IMR-90 (cell line): ENCODE measurements around the gene TMEM74B. TPM values are rescaled to one million over a fixed set of nuclear protein-coding genes. Genes with fewer than 3 reads are reported as not detected.

ENCODE experiments used
- ATAC-seq: fragments of 200-7000 bp; cut with Tn5 transposase; 2 replicates; pipeline ENCODE4 v1.9.1; 2020; ENCODE audit warnings: low read depth, mild to moderate bottlenecking, moderate library complexity
- BruUV-seq: library from RNA; stranded (reverse); fragments of 400-500 nt; replicated peaks from 2 replicates; lab custom pipeline; 2021; lab: Mats Ljungman, UMichigan
- CTCF ChIA-PET: fragments of 300-600 bp; formaldehyde crosslinking; extraction: SDS; loops from one replicate; lab custom pipeline; 2021; ENCODE audit warnings: antibody characterized with exemption; lab: Yijun Ruan, JAX
- POLR2A ChIA-PET: fragments of 300-600 bp; sonication (Branson Sonifier 250); formaldehyde crosslinking; loops from one replicate; lab custom pipeline; 2022; ENCODE audit warnings: antibody characterized with exemption; ENCODE audit not compliant: unreplicated experiment; lab: Charles Lee
- DNase-seq: peaks from one replicate; pipeline ENCODE4 v3.0.0; 2013
- H2AFZ ChIP-seq: replicated peaks from 2 replicates; pipeline ENCODE3; 2013; ENCODE audit warnings: low read length, mild to moderate bottlenecking; ENCODE audit not compliant: poor library complexity
- H2AK5ac ChIP-seq: 2 replicates; pipeline ENCODE4 v1.6.1; 2013; ENCODE audit warnings: low read depth, low read length, inconsistent platforms
- H2AK9ac ChIP-seq: replicated peaks from 2 replicates; pipeline ENCODE3; 2013; ENCODE audit warnings: mild to moderate bottlenecking, low read depth, low read length, moderate library complexity; ENCODE audit not compliant: poor library complexity
- H2BK120ac ChIP-seq: 2 replicates; pipeline ENCODE4 v1.6.1; 2013; ENCODE audit warnings: low read depth, low read length, inconsistent platforms
- H2BK15ac ChIP-seq: 3 replicates; pipeline ENCODE4 v1.6.1; 2013; ENCODE audit warnings: low read depth, low read length, inconsistent platforms
- H2BK20ac ChIP-seq: 2 replicates; pipeline ENCODE4 v1.6.1; 2013; ENCODE audit warnings: low read depth, mild to moderate bottlenecking, inconsistent platforms, low read length, moderate library complexity
- H2BK5ac ChIP-seq: 2 replicates; pipeline ENCODE4 v1.6.1; 2013; ENCODE audit warnings: mild to moderate bottlenecking, low read depth, low read length, inconsistent platforms; ENCODE audit not compliant: poor library complexity, severe bottlenecking
- H3K14ac ChIP-seq: replicated peaks from 2 replicates; pipeline ENCODE4 v1.6.1; 2013; ENCODE audit warnings: low read depth, low read length, inconsistent platforms
- H3K18ac ChIP-seq: 2 replicates; pipeline ENCODE4 v1.6.1; 2013; ENCODE audit warnings: low read depth, low read length, control low read depth
- H3K23ac ChIP-seq: 2 replicates; pipeline ENCODE4 v1.6.1; 2013; ENCODE audit warnings: low read depth, low read length, inconsistent platforms
- H3K27ac ChIP-seq: 2 replicates; pipeline ENCODE4 v1.5.1; 2013; ENCODE audit warnings: mild to moderate bottlenecking, control low read depth, low read length; ENCODE audit not compliant: insufficient read depth
- H3K27me3 ChIP-seq: 2 replicates; pipeline ENCODE4 v1.6.1; 2013; ENCODE audit warnings: low read length; ENCODE audit not compliant: control insufficient read depth, insufficient read depth
- H3K36me3 ChIP-seq: 2 replicates; pipeline ENCODE4 v1.6.1; 2013; ENCODE audit warnings: low read length, mixed read lengths; ENCODE audit not compliant: control insufficient read depth, insufficient read depth
- H3K4ac ChIP-seq: 2 replicates; pipeline ENCODE4 v1.6.1; 2013; ENCODE audit warnings: low read depth, low read length, inconsistent platforms
- H3K4me1 ChIP-seq: 2 replicates; pipeline ENCODE4 v1.6.1; 2013; ENCODE audit warnings: low read length, mixed read lengths; ENCODE audit not compliant: control insufficient read depth, insufficient read depth
- H3K4me2 ChIP-seq: 2 replicates; pipeline ENCODE4 v1.6.1; 2013; ENCODE audit warnings: low read depth, mild to moderate bottlenecking, control low read depth, low read length, moderate library complexity
- H3K4me3 ChIP-seq: 2 replicates; pipeline ENCODE4 v1.5.1; 2013; ENCODE audit warnings: low read depth, mild to moderate bottlenecking, control low read depth, low read length, moderate library complexity; ENCODE audit not compliant: insufficient read depth
- H3K56ac ChIP-seq: 2 replicates; pipeline ENCODE4 v1.6.1; 2013; ENCODE audit warnings: low read length, inconsistent platforms; ENCODE audit not compliant: insufficient read depth; ENCODE audit errors: extremely low read depth
- H3K79me1 ChIP-seq, 2 experiments: 2 replicates each; pipeline ENCODE4 v1.6.1; 2013; ENCODE audit warnings: low read length in 2 of 2, inconsistent platforms in 1 of 2, low read depth in 1 of 2
- H3K9ac ChIP-seq: 2 replicates; pipeline ENCODE4 v1.6.1; 2013; ENCODE audit warnings: low read depth, low read length, control low read depth
- H3K9me1 ChIP-seq: 2 replicates; pipeline ENCODE4 v1.6.1; 2013; ENCODE audit warnings: low read length, inconsistent platforms; ENCODE audit not compliant: insufficient read depth
- H3K9me3 ChIP-seq: 2 replicates; pipeline ENCODE4 v1.6.1; 2013; ENCODE audit warnings: low read length; ENCODE audit not compliant: control insufficient read depth, insufficient read depth
- H4K20me1 ChIP-seq: 2 replicates; pipeline ENCODE4 v1.6.1; 2013; ENCODE audit warnings: low read length, inconsistent platforms; ENCODE audit not compliant: insufficient read depth
- H4K5ac ChIP-seq: 2 replicates; pipeline ENCODE4 v1.6.1; 2013; ENCODE audit warnings: mild to moderate bottlenecking, low read depth, low read length, control low read depth
- H4K8ac ChIP-seq, 2 experiments: 2 replicates each; pipeline ENCODE4 v1.6.1; 2013; ENCODE audit warnings: low read depth in 2 of 2, low read length in 2 of 2, control low read depth in 1 of 2, inconsistent platforms in 1 of 2
- H4K91ac ChIP-seq: 2 replicates; pipeline ENCODE4 v1.6.1; 2013; ENCODE audit warnings: low read depth, low read length, inconsistent platforms; ENCODE audit not compliant: insufficient read depth
- FOS ChIP-seq: fragments of 150-350 bp; IDR thresholded peaks from 2 replicates; pipeline ENCODE4 v1.6.1; 2016; ENCODE audit warnings: low read depth, low read length
- MAZ ChIP-seq: IDR thresholded peaks from 2 replicates; pipeline ENCODE4 v1.6.1; 2012; ENCODE audit warnings: low read depth, mild to moderate bottlenecking, low read length, improper control_type of control experiment, moderate library complexity, borderline replicate concordance
- MXI1 ChIP-seq: IDR thresholded peaks from 2 replicates; pipeline ENCODE4 v1.6.1; 2012; ENCODE audit warnings: low read depth, mild to moderate bottlenecking, low read length, moderate library complexity, borderline replicate concordance
- NFE2L2 ChIP-seq: fragments of 150-350 bp; IDR thresholded peaks from 2 replicates; pipeline ENCODE4 v1.6.1; 2016; ENCODE audit warnings: low read depth, mild to moderate bottlenecking, low read length
- RCOR1 ChIP-seq: IDR thresholded peaks from 2 replicates; pipeline ENCODE4 v1.6.1; 2012; ENCODE audit warnings: mild to moderate bottlenecking, low read length, improper control_type of control experiment; ENCODE audit not compliant: insufficient replicate concordance
- RFX5 ChIP-seq: IDR thresholded peaks from 2 replicates; pipeline ENCODE4 v1.8.0; 2012; ENCODE audit warnings: low read depth, mild to moderate bottlenecking, low read length, moderate library complexity
- WGBS, 2 experiments: methylation state at CpG; one replicate each; pipeline versions ENCODE4 v1.1.5 to v1.1.7; 2013; ENCODE audit warnings: missing lambda C conversion rate in 2 of 2; ENCODE audit not compliant: insufficient read length in 1 of 2; ENCODE audit errors: extremely low coverage in 2 of 2; 5-methylcytosine and 5-hydroxymethylcytosine counted together
- dilution Hi-C: fragments of 300-500 bp; cut with HindIII; formaldehyde crosslinking; loops from one replicate; pipeline ENCODE4 v1.14.3; 2018; ENCODE audit warnings: low sequenced_read_pairs; ENCODE audit not compliant: unreplicated experiment
- in situ Hi-C: fragments of 300-500 bp; cut with MboI; formaldehyde crosslinking; loops from 3 replicates; pipeline ENCODE4 v1.14.3; 2019; ENCODE audit warnings: low sequenced_read_pairs, inconsistent platforms, mixed read lengths
- intact Hi-C: fragments of 100-400 bp; cut with micrococcal nuclease; formaldehyde crosslinking; loops from 2 replicates; pipeline ENCODE4 v1.10.0; 2022
- polyA plus RNA-seq, 3 experiments: library from polyadenylated mRNA; depleted of rRNA; stranded (reverse); fragments of >200 nt; gene quantifications; 2 replicates each; pipeline ENCODE4 v1.2.3, GENCODE V29; 2012; ENCODE audit warnings: low replicate concordance in 1 of 3
- total RNA-seq: library from RNA; depleted of rRNA; stranded (reverse); fragments of >200 nt; gene quantifications from 2 replicates; pipeline ENCODE4 v1.2.3, GENCODE V29; 2012

Gene TMEM74B
- total and polyA plus RNA-seq, 2 of the 4 experiments (the other 2 are of a cell fraction): 0.03 TPM; not detected in 1

- in situ Hi-C loops (no loop called here), intact Hi-C loops (no loop called here), dilution Hi-C loops (no loop called here)
- no peaks in the 10 kb centered on the region; the same call in 1 of the 2 replicates for H4K20me1 ChIP-seq
- peaks cover 50% of the 10 kb centered on the region for H3K27me3 ChIP-seq
- peaks cover 3% of the 10 kb centered on the region; the same call in 1 of the 2 replicates for H3K9me1 ChIP-seq
- ChIA-PET CTCF (interaction anchor here (0.8 kb wide), 1 partner anchor 34 kb away, joined by 3 read pairs; no protein-coding TSS in a partner anchor), POLR2A (no interaction called here)
- BruUV-seq: no TSS peak
- H3K23ac ChIP-seq: no peak overlapping the region
- no peak overlapping the region for H2AK9ac ChIP-seq
- H3K79me1 ChIP-seq: no peaks in the 10 kb centered on the region
- no peaks in the 10 kb centered on the region for H3K4me1 ChIP-seq
- no peak overlapping the region for H4K5ac ChIP-seq
- H2AK5ac ChIP-seq: no peak overlapping the region
- WGBS, 2 experiments: no CpG with 5 or more reads among the region's 54 CpGs
- no peak overlapping the region for H3K9ac ChIP-seq
- H3K18ac ChIP-seq: no peak overlapping the region
- no peak overlapping the region for H2BK15ac ChIP-seq
- ATAC-seq (peak; percentile 40), DNase-seq (no peak)
- no peak overlapping the region for H3K4ac ChIP-seq
- H3K36me3 ChIP-seq: no peaks in the 10 kb centered on the region
- peak overlapping the region; percentile 36; the same call in 1 of the 2 replicates for H3K4me2 ChIP-seq
- no peak overlapping the region for H2BK20ac ChIP-seq
- H3K4me3 ChIP-seq: peak overlapping the region; percentile 25; the same call in 1 of the 2 replicates
- no peak overlapping the region for H2BK120ac ChIP-seq
- TF ChIP-seq MXI1: no peak
- TF ChIP-seq NFE2L2: no peak
- no peak for TF ChIP-seq RFX5
- no peak for TF ChIP-seq FOS
- TF ChIP-seq RCOR1: no peak
- no peak for TF ChIP-seq MAZ
- no peak overlapping the region for H2BK5ac ChIP-seq
- H3K9me3 ChIP-seq: no peaks in the 10 kb centered on the region
- peak overlapping the region; percentile 78 for H2AFZ ChIP-seq
- no peak overlapping the region for H4K91ac ChIP-seq
- no peak overlapping the region for H3K14ac ChIP-seq
- no peak overlapping the region for H4K8ac ChIP-seq
- H3K56ac ChIP-seq: no peak overlapping the region
- no peak overlapping the region for H3K27ac ChIP-seq
Observed at GRCh38 chr20:1185316-1185741, 548 bp upstream of the TMEM74B start.
